DMS114 treated with DMSO at 0.1 percent for 48 hours (cell line): ENCODE measurements around the gene PHF2.

Experiments used
- DNase-seq: peaks from one replicate; lab custom pipeline; 2025; ENCODE audit not compliant: unreplicated experiment; lab: John Stamatoyannopoulos, UW

The PHF2 gene

DNA sequence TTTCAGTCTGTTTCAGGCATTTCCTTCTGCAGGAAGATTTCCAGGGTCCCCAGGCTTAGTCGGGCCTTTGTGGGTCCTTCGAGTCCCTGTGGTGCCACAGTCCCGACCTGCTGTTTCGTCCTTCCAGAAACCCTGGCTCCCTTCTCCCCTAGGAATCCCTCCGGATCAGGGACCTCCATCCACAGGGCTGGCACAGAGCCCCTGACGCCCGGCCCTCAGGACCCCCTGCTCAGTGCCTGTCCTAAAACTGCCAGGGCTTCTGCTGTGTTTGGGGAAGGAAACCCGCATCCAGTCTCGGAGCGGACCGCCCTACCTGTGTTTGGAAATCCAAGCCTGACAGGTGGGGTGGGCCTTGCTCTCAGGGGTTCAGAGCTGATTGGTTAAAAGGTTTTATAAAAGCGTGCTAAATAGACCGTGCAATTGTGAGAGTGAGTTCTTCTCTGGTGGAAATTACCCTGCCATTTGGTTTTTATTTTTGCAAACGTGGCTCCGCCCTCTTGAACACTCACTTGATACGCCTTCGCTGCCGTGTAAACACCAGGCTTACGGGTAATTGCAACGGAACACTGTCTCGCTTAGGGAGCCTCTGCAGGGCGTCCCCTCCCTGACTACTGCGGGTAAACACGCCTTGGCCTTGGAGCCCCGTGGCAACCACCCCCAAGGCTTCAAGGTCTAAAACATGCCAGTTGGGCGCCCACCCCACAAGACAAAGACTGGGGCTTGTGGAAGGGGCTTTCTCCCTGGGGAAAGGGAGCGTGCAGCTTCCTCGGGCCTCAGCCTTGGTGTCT is 121.2 kb downstream of the PHF2 start:
- no peak for DNase-seq

DNA sequence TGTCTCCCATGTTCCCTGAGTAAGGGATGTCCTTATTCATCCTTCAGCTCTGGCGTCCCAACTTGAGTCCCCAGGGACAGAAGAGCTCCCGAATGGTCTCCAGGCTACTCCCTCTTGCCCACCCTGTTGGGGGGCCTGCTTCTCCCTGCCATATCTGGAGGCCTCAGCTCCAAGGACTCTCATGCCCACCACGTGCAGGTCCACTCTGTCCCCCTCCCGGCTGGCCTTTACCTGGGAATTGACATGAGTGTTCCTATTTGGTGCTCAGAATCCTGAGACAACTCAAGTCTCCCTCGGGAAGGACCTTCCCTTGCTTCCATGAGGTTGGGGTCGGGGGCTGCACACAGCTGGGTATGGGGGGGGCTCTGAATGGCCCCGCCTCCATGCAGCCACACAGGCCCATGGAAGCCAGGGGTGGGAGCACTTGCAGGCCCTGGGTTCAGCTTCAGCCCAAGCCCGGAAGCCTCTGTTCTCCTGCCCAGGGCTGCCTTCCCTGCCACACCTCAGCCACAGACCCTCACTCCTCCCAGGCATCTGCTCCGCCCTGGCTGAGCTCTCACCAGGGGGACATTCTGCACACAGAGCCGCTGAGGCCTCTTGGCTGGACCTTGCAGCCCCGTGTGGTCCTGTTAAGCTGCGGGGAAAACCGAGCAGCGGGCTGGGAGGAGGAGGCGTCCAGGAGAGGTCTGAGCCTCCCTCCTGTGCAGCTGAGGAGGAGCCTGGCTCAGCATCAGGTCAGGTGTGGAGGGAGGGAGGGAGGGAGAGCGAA is 121.9 kb downstream of the PHF2 start:
- no peak for DNase-seq

DNA sequence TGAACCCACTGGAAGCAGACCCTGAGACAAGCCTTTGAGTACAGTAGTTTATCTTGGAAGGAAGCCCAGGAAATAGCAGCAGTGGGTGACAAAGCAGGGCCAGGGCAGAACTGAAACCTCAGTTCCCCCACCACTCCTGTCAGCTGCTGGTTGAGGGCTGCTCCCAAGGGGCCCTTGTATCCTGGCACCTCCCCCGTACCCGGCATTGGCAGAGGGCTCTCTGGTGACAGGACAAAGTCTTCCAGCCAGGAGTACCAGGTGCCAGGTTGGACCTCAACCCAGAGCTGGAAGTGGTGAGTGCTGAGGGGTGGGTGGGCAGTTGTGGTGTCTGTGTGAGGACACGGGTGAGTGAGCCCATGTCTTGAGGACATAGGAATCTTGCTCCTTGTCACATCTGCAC is 123.3 kb downstream of the PHF2 start:
- DNase-seq = no peak

DNA sequence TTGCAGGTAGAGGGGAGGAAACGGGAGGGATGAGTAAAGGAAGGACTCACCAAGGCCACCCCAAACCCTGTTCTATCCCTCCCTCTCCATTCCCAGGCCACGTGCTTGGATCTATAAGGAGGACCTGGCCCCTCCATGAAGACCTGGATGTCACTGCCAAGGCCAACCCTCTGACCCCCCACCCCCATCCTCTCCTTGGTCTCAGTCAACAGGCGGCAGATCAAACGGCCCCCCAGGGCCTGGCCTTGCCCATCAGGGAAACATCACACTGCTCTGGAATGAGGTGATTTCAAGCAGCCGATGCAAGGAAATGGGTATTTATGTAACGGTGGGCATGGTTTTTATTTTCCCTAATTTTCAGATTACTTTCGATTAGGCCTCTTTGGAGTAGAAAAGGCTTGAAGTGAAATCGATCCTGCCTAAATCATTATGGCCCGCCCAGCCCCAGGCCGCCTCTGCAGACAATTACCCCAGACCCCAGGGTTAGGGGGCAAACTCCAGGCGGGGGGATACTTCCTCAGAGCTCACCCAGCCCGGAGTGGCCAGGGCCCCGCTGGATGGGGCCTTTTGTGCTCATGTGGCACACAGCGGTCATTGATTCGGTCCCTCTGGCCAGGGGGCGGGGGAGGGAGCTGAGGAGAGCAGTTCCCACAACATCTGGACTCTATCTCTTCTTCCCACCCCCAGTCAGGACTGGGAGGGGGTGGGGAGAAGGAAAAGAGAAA is 125.3 kb downstream of the PHF2 start:
- no peak for DNase-seq

DNA sequence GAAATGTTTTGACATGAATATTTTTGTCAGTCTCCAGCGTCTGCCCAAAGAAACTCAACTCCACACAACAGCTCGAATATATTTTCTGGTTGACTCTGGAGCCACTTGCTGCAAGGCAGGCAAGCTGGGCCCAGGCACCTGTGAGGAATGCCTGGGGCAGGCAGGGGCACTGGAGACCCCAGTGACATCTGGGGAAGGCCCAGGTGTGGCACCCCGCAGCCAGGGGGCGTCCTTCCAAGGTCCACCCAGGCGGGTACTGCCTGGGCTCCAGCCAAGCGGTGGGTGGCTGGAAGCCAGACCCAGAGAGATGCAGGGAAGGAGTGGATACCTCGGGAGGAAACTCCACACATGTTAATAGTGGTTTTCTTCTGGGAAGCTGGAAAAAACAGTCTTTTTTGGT is 125.9 kb downstream of the PHF2 start:
- DNase-seq = no peak

DNA sequence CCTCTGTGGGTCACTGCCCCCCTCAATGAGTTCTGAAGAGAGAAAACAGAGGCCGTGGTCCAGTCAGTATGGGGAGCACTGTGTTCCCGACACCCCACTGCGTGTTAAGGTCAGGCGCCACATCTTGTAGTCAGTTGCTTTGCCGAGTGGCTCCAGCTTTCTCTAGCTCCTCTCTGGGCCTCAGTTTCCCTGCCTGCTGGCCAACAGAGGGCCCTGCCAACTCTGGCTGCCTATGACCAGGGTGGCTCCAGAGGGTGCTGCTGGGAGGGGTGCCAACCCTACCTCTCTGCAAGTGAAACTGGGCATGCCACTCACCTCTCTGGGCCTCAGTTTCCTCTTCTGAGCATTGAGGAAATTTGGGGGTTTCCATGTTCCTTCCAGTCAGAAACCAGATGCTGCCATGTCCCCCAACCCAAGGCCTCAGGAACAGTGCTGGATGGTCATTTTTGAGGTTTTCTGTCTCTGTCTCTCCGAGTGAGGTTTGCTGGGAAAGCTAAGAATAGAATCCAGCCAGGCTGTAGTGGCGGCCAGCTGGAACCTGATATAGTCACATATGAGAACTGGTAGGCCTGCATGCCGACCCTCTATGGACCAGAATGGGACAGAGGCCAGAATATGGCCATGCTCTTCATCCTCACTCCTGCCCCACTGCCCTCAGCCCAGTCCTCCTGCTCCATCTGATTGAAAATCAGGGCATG is 132.1 kb downstream of the PHF2 start:
- DNase-seq = no peak

DNA sequence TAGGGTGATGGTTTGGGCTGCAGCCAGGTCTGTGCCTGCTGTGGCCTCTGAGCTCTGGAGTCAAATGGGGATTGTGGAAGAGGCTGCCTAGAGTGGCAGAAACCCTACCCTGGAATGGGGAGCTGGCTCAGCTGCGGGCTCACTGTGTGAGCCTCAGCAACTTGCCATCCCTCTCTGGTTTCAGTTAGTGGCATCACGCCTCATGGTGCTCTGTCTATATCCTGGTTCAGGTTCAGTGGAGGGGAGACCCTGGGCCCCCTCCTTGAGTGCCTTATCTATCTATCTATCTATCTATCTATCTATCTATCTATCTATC is 132.6 kb downstream of the PHF2 start:
- no peak for DNase-seq

DNA sequence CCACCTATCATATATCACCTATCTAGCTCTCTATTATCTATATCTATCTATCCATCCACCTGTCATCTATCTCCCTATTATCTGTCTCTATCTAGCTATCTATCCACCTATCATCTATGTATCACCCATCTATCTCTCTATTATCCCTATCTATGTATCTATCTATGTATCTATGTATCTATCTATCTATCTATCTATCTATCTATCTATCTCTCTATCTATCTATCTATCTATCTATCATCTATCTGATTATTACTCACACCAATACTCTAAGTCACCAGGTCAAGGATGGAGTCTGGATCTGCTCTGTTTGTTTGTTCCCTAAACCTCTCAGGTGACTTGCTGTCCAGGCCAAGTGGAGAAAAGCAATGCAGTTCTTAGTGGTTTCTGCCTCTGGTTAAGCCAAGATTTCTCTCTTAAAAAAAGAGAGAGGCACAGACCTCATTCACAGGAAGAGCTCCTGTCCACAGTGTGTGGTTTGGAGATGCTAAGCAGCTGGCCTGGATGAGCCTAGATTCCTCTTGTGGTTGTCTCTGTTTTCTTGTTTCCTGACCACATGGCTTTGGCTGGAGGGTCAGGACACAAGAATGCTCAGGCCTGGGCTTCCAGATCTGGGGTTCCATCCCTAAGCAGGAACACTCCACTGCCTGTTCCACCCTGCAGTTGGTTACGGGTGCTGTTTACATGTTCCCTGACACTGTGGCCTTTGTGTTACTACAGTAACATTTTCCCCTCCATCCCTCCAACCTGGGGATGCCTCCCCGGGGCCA is 133.4 kb downstream of the PHF2 start:
- DNase-seq = no peak

DNA sequence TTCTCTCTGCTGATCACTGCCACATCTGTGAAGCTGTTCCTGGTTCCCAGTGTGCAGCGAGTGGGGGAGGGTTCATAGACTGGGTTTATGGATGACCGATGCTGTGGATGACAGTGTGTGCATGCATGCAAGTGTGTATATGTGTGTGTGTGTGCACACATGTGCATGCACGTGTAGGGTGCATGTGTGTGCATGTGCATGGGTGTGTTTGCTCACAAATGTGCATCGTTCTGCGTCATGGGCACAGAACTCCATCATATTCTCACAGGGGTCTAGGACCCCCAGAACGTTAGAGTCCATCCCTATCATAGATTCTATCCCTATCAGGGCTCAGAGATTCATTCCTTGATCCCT is 134.0 kb downstream of the PHF2 start:
- DNase-seq = no peak

DNA sequence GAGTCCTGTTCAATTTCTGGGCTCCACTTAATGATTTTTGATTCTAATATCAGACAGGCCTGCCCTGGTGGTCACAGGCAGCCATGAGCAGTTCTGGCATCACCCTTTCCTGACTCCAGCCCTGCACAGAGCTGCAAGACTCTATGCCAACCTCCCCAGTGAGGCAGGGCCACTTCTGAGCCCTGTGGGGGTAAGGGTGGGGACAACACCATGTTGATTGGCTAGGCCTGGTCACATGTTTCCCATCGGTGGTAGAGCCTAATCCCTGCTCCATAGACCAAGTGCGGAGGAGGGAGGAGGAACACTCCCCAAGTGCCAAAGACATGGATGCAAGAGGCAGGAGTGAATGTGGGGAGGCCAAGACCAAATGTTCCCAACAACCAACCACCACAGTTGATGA is 134.6 kb downstream of the PHF2 start:
- DNase-seq = no peak

DNA sequence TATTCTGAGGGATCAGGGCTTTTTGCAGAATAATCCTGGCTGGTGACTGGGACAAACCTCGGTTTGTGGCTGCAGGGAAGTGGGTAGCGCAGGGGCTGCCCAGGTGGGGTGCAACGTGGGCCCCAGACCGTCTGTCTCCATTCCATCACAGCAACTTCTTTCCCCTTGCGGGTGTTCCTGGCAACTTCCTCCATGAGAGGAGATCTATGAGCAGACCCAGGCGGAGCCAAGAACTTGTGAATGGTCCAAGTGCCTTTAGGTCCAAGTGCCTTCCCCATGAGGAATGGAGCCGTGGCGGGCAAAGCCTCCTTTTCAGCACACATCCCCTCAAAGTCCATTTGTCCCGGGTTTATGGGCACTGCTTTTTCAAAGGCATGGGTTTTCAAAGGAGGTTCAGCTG is 136.5 kb downstream of the PHF2 start:
- no peak for DNase-seq

DNA sequence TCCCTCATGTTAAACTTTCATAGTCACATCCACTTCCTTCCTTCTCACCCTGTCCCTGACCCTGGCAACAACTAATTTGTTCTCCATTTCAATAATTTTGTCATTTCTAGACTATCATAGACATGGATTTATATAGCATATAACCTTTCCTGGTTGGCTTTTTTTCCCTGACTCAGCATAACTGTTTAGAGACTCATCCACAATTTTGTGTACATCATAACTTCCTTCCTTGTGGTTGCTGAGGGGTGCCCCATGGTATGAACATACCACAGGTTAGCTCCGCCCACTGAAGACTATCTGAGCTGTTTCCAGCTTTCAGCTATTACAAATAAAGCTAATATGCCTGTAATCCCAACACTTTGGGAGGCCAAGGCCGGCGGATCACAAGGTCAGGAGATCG is 137.3 kb downstream of the PHF2 start:
- no peak for DNase-seq

DNA sequence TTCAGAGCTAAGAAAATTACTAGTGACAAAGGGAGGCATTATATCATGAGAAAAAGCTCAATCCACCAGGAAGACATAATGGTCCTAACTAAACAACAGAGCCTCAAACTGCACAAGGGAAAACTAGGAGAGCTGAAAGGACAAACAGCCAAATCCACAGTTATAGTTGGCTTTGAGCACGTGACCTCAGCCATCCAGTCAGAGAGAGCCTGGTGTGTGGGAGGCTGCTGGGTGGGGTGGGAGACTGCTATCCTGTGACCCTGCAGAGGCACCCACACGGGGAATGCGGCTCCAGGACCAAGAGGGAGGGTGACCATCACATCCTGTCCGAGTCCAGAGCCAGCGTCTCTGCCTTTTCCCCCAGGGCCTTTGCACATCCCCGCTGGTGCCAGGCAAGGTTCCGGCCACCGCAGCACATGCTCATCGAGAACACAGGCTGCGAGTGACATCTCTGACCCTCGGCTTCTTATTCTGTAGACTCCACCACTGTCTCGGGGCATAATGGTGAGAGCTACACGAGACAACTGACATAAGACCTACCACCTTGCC is 145.1 kb downstream of the PHF2 start:
- DNase-seq = no peak

DNA sequence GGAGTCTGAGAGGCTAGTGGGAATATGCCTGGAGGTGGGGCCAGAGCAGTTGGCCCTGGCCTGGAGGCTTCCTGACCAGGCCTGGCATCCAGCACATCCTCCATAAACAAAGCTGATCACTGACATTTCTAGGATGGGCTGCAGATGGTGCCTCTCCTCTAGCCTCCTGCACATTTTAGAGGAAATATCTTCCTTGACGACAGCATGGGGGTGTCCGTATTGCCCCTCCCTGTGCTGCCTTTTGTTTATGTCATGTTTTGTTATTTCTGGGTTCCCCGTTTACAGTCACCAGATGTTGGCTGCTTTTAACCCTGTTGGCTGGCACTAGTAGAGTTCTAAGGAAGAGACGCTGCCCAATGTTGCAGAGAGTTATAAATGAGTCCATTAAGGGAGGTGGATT is 148.5 kb downstream of the PHF2 start:
- DNase-seq = no peak

DNA sequence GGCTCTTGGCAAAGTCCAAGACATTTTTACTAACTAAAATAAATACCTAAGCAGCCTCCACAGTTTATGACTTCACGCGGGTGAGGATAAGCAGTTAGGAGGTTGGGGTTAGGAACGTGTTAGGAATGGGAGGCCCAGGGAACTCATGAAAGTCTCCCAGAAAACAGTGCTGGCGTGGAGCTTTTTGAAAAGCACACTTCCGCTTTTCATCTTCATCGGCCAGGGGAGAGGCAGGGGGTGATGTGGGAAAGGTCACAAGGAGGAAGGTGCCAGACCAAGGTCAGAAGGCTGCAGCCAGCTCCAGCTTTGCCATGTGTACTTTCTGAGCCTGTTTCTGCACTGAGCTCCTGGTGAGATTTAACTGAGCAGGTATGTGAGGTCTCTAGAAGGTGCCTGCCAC is 149.0 kb downstream of the PHF2 start:
- no peak for DNase-seq

DNA sequence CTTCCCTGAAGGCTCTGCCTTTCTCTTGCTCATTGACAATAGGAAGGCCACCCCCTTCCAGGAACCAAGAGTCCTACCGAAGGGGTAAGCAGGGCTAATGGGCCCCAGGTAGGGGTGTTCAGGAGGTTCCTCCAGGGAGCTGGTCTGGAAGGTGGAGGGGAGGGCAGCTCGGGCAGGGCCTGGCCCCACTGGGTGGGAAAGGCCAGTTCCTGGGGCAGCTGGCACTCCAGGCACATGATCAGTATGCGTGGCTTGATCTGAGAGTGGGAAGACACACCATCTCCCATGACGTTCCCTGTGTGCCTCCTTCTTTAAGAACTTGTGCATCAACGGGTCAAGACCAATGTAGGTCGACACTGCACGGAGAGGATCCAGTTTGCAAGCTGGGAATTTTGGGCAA is 149.8 kb downstream of the PHF2 start:
- no peak for DNase-seq
